ENCODE results near the gene KPNA6.
A peak's percentile ranks its signal among the peaks of the same experiment; 100 is the strongest.
"Not testable (repeated sequence)": the region's sequence is repeated elsewhere in the genome, so short reads cannot be mapped to it uniquely, and the experiment has no call there.

Gene KPNA6

GRCh38 chr1:32100807-32101708 lies 6.8 kb upstream of the KPNA6 start:
- no peak for DNase-seq (ENCODE audit: low spot score)

GRCh38 chr1:32104127-32104526 lies 3.7 kb upstream of the KPNA6 start:
- no peak for DNase-seq (ENCODE audit: low spot score)

- DNase-seq (ENCODE audit: low spot score) = no peak
Measured at GRCh38 chr1:32105338-32105737, 2.5 kb upstream of the KPNA6 start.

GRCh38 chr1:32106663-32107275 lies 1.1 kb upstream of the KPNA6 start:
- no peak for DNase-seq (ENCODE audit: low spot score)

GRCh38 chr1:32111040-32111623 lies 3.3 kb downstream of the KPNA6 start:
- no peak for DNase-seq (ENCODE audit: low spot score)

GRCh38 chr1:32111789-32112188 lies 3.9 kb downstream of the KPNA6 start:
- DNase-seq (ENCODE audit: low spot score) = peak; percentile 30

DNA sequence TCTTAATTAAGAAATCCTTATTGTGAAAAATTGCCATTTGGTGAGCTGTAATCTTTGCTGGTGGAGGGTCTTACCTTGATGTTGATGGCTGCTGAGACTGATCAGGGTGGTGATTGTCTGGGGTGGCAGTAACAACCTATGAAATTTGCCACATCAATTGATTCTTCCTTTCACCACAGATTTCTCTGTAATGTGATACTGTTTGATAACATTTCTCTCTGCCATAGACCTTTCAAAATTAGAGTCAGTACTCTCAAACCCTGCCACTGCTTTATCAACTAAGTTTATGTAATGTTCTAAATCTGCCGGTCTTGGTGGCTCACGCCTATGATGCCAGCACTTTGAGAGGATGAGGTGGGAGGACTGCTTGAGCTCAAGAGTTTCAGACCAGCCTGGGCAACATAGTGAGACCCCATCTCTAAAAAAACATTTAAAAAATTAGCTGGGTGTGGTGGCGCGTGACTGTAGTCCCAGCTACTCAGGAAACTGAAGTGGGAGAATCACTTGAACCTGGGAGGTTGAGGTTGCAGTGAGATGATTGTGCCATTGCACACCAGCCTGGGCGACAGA lies 5.0 kb downstream of the KPNA6 start:
- no peak for DNase-seq (ENCODE audit: low spot score)

DNA sequence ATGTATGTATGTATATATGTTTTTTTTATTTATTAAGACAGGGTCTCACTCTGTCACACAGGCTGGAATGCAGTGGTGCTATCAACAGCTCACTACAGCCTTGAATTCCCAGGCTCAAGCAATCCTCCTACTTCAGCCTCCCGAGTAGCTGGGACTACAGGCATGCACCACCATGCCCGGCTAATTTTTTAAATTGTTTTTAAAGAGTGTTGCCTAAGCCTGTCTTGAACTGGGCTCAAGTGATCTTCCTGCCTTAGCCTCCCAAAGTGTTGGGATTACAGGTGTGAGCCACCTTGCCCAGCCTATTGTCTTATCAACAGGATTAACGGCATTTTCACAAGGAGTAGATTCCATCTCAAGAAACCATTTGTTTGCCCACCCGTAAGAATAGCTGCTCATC lies 5.6 kb downstream of the KPNA6 start:
- DNase-seq (ENCODE audit: low spot score) = not testable (repeated sequence)

DNA sequence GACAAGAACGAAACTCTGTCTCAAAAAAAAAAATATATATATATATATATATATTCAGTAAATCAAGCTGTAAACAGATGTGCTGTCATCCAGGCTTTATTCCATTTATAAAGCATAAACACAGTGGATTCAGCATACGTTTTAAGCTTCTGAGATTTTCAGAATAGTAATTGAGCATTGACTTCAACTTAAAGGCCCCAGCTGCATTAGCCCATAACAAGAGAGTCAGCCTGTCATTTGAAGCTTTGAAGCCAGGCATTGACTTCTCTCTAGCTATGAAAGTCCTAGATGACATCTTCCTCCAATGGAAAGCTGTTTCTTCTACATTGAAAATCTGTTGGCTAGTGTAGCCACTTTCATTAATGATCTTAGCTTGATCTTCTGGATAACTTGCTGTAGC lies 6.6 kb downstream of the KPNA6 start:
- no peak for DNase-seq (ENCODE audit: low spot score)

- no peak for DNase-seq (ENCODE audit: low spot score)
Measured at GRCh38 chr1:32115496-32115895, 7.6 kb downstream of the KPNA6 start.

DNA sequence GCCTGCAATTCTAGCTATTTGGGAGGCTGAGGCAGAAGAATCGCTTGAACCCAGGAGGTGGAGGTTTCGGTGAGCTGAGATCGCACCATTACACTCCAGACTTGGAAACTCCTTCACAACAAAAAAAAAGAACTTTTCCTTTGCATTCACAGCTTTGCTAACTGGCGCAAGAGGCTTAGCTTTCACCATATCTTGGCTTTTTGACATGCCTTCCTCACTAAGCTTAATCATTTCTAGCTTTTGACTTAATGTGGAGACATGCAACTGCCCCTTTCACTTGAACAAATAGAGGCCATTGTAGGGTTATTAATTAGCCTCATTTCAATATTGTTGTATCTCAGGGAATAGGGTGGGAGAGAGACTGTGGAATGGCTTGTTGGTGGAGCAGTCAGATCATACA lies 8.7 kb downstream of the KPNA6 start:
- no peak for DNase-seq (ENCODE audit: low spot score)

GRCh38 chr1:32122151-32122550 lies 14.3 kb downstream of the KPNA6 start:
- DNase-seq (ENCODE audit: low spot score) = no peak

- not testable (repeated sequence) for DNase-seq (ENCODE audit: low spot score)
Measured at GRCh38 chr1:32123361-32123760, 15.5 kb downstream of the KPNA6 start.

- no peak for DNase-seq (ENCODE audit: low spot score)
Measured at GRCh38 chr1:32125313-32125712, 17.5 kb downstream of the KPNA6 start.

- no peak for DNase-seq (ENCODE audit: low spot score)
Measured at GRCh38 chr1:32126770-32127169, 18.9 kb downstream of the KPNA6 start.

GRCh38 chr1:32127409-32128198 lies 19.7 kb downstream of the KPNA6 start:
- no peak for DNase-seq (ENCODE audit: low spot score)

- no peak for DNase-seq (ENCODE audit: low spot score)
Measured at GRCh38 chr1:32128479-32128878, 20.6 kb downstream of the KPNA6 start.

GRCh38 chr1:32128964-32129363 lies 21.1 kb downstream of the KPNA6 start:
- DNase-seq (ENCODE audit: low spot score) = no peak

GRCh38 chr1:32133950-32134280 lies 26.1 kb downstream of the KPNA6 start:
- not testable (repeated sequence) for DNase-seq (ENCODE audit: low spot score)

- no peak for DNase-seq (ENCODE audit: low spot score)
Measured at GRCh38 chr1:32137111-32137510, 29.3 kb downstream of the KPNA6 start.

GRCh38 chr1:32138965-32139364 lies 31.1 kb downstream of the KPNA6 start:
- no peak for DNase-seq (ENCODE audit: low spot score)

All from RKO (cell line).